Epithelial cell of proximal tubule (primary cell): Measurements from ENCODE around the gene SLCO2A1. TPM values are rescaled to one million over a fixed set of nuclear protein-coding genes. Genes with fewer than 3 reads are reported as not detected.
A peak's percentile ranks its signal among the peaks of the same experiment; 100 is the strongest.

ENCODE experiments used
- DNase-seq: peaks from one replicate; pipeline ENCODE4 v3.0.0-alpha.2; 2011; ENCODE audit warnings: low read depth
- H3K4me3 ChIP-seq: 2 replicates; pipeline ENCODE4 v1.5.1; 2011; ENCODE audit warnings: low read depth, mild to moderate bottlenecking, low read length
- CTCF ChIP-seq: conservative IDR thresholded peaks from 2 replicates; pipeline ENCODE4 v1.5.1; 2012; ENCODE audit warnings: low read depth, mild to moderate bottlenecking, low read length
- total RNA-seq: library from RNA; depleted of rRNA; stranded (reverse); fragments of >200 nt; gene quantifications from 2 replicates; pipeline ENCODE4 v1.2.3, GENCODE V29; 2015

The SLCO2A1 gene
- total RNA-seq, 1 donor from 2014 or later: 0.75 TPM

GRCh38 chr3:134028486-134029255 lies 1.1 kb downstream of the SLCO2A1 start:
- TF ChIP-seq CTCF: no peak
- peak overlapping the region; percentile 68 for H3K4me3 ChIP-seq
- no peak for DNase-seq

- no peak for DNase-seq
- H3K4me3 ChIP-seq: no peak overlapping the region
- TF ChIP-seq CTCF: no peak
Observed at GRCh38 chr3:134027631-134028030, 2.1 kb downstream of the SLCO2A1 start.

- DNase-seq: no peak
- no peak for TF ChIP-seq CTCF
- no peak overlapping the region for H3K4me3 ChIP-seq
Observed at GRCh38 chr3:134020135-134020680, 9.5 kb downstream of the SLCO2A1 start.

GRCh38 chr3:134018850-134019249 lies 10.9 kb downstream of the SLCO2A1 start:
- no peak for TF ChIP-seq CTCF
- DNase-seq: no peak
- no peak overlapping the region for H3K4me3 ChIP-seq

- DNase-seq: no peak
- no peak overlapping the region for H3K4me3 ChIP-seq
- no peak for TF ChIP-seq CTCF
Observed at GRCh38 chr3:134018406-134018805, 11.3 kb downstream of the SLCO2A1 start.

GRCh38 chr3:134017490-134017889 lies 12.2 kb downstream of the SLCO2A1 start:
- TF ChIP-seq CTCF: no peak
- no peak overlapping the region for H3K4me3 ChIP-seq
- no peak for DNase-seq

GRCh38 chr3:134014270-134014669 lies 15.5 kb downstream of the SLCO2A1 start:
- no peak for TF ChIP-seq CTCF
- no peak overlapping the region for H3K4me3 ChIP-seq
- no peak for DNase-seq
